ENCODE data around the gene USH2A.

DNA sequence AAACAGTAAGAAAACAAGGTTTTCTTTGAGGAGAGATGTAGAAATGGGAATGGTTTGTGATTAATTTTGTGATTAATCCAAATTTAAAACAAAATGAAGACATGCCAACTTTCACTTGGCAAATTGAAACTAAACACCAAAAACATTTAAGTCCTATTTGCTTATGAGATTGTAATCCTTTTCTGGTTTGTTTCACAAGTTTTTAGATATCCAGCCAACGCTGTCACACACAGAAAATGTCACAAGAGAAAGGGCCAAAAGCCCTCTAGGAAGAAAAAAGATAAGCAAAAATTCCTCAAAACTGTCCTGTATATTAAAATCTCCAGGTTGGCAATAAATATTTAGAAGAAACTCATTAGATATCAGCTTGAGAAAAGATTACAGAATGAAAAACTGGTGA is 2.5 kb downstream of the USH2A start:
- TF ChIP-seq, protein P1, sequence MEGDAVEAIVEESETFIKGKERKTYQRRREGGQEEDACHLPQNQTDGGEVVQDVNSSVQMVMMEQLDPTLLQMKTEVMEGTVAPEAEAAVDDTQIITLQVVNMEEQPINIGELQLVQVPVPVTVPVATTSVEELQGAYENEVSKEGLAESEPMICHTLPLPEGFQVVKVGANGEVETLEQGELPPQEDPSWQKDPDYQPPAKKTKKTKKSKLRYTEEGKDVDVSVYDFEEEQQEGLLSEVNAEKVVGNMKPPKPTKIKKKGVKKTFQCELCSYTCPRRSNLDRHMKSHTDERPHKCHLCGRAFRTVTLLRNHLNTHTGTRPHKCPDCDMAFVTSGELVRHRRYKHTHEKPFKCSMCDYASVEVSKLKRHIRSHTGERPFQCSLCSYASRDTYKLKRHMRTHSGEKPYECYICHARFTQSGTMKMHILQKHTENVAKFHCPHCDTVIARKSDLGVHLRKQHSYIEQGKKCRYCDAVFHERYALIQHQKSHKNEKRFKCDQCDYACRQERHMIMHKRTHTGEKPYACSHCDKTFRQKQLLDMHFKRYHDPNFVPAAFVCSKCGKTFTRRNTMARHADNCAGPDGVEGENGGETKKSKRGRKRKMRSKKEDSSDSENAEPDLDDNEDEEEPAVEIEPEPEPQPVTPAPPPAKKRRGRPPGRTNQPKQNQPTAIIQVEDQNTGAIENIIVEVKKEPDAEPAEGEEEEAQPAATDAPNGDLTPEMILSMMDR (IDR thresholded peaks at IDR 0.05), result no peak
- no peak for TF ChIP-seq POLR2A (IDR thresholded peaks at IDR 0.05; ENCODE audit: low read depth)
- TF ChIP-seq POLR2AphosphoS5 (IDR thresholded peaks at IDR 0.05), result no peak
- no peak for TF ChIP-seq EP300 (IDR thresholded peaks at IDR 0.05)
